K562 (cell line): ENCODE results near the gene C6orf47. TPM values are rescaled to one million over a fixed set of nuclear protein-coding genes. Genes with fewer than 3 reads are reported as not detected.
A peak's percentile ranks its signal among the peaks of the same experiment; 100 is the strongest.

Experiments
- BDP1 ChIP-seq: IDR thresholded peaks from 3 replicates; pipeline ENCODE4 v1.6.1; 2011; ENCODE audit not compliant: insufficient read length, insufficient read depth
- CC2D1A ChIP-seq: fragments of 450-650 bp; IDR thresholded peaks from 2 replicates; pipeline ENCODE4 v1.6.1; 2017; ENCODE audit warnings: mild to moderate bottlenecking
- CCNT2 ChIP-seq: IDR thresholded peaks from 2 replicates; pipeline ENCODE4 v1.6.1; 2011; ENCODE audit warnings: borderline replicate concordance, low read depth, mild to moderate bottlenecking, moderate library complexity, mixed read lengths, low read length; ENCODE audit not compliant: insufficient read length; ENCODE audit errors: extremely low read depth
- COPS2 ChIP-seq: fragments of 450-650 bp; conservative IDR thresholded peaks from 2 replicates; pipeline ENCODE4 v1.6.1; 2016; ENCODE audit warnings: mild to moderate bottlenecking, moderate library complexity
- ELF1 ChIP-seq: fragments of 200-800 bp; sonication (Bioruptor generic); IDR thresholded peaks from 2 replicates; pipeline ENCODE4 v1.6.1; 2016; ENCODE audit warnings: missing genetic modification characterization, missing compliant biosample characterization
- FOXK1 ChIP-seq: sonication (generic); formaldehyde crosslinking; IDR thresholded peaks from 2 replicates; pipeline ENCODE4 v1.8.0; 2022; ENCODE audit warnings: missing genetic modification reagents, mild to moderate bottlenecking, borderline replicate concordance
- KDM1A ChIP-seq, 2 experiments: fragments of 450-650 bp; IDR thresholded peaks; 2 replicates each; pipeline ENCODE4 v1.6.1; 2016; ENCODE audit warnings: mild to moderate bottlenecking in 2 of 2
- NR3C1 ChIP-seq: sonication (generic); formaldehyde crosslinking; IDR thresholded peaks from 2 replicates; pipeline ENCODE4 v1.8.1; 2022; ENCODE audit warnings: missing genetic modification reagents
- PTRF ChIP-seq: fragments of 450-650 bp; IDR thresholded peaks from 2 replicates; pipeline ENCODE4 v1.6.1; 2016; ENCODE audit warnings: mild to moderate bottlenecking, missing genetic modification characterization, missing compliant biosample characterization
- RBFOX2 ChIP-seq: fragments of 200-400 bp; formaldehyde crosslinking; IDR thresholded peaks from 2 replicates; pipeline ENCODE4 v1.6.1; 2017; ENCODE audit warnings: low read depth, mild to moderate bottlenecking, low read length, moderate library complexity
- SIRT6 ChIP-seq: IDR thresholded peaks from one replicate; pipeline ENCODE4 v1.6.1; 2012; ENCODE audit warnings: low read depth, mild to moderate bottlenecking, control low read depth, inconsistent platforms, low read length, moderate library complexity
- SMARCE1 ChIP-seq: fragments of 450-650 bp; IDR thresholded peaks from 2 replicates; pipeline ENCODE4 v1.7.1; 2016; ENCODE audit warnings: mild to moderate bottlenecking
- SREBF1 ChIP-seq: fragments of 150-350 bp; IDR thresholded peaks from 2 replicates; pipeline ENCODE4 v1.6.1; 2014; ENCODE audit warnings: antibody characterized with exemption, low read depth, low read length, borderline replicate concordance
- TCF7L2 ChIP-seq: fragments of 150-350 bp; IDR thresholded peaks from 2 replicates; pipeline ENCODE4 v1.6.1; 2016; ENCODE audit warnings: low read depth, mild to moderate bottlenecking, low read length, moderate library complexity
- ZNF57 ChIP-seq: fragments of 450-650 bp; formaldehyde crosslinking; IDR thresholded peaks from 2 replicates; pipeline ENCODE4 v1.4.0; 2020; ENCODE audit warnings: mild to moderate bottlenecking, moderate library complexity
- polyA plus RNA-seq, 8 experiments: library from polyadenylated mRNA; depleted of rRNA in 4 of 8; stranded (reverse) in 5 of 8; unstranded in 3 of 8; fragments of >200 nt; fragmentation: Nextera tagmentation in 2 of 8; fragmentation: Illumina TruSeq in 1 of 8; extraction: Ambion mirVana in 2 of 8; extraction: Trizol in 1 of 8; gene quantifications; 2 replicates each; pipeline versions ENCODE4 v1.2.1 to v1.2.3, GENCODE V29; 2011 to 2014; ENCODE audit warnings: inconsistent platforms in 1 of 8, missing spikeins in 1 of 8
- total RNA-seq, 7 experiments: library from RNA; depleted of rRNA in 6 of 7; stranded (reverse); fragments of >200 nt in 6 of 7; fragmentation: Illumina TruSeq in 2 of 7; extraction: Trizol in 2 of 7; gene quantifications; 2 replicates each; pipeline versions ENCODE4 v1.2.1 to v1.2.3, GENCODE V29; 2011 to 2021; ENCODE audit warnings: low replicate concordance in 1 of 7
- TF ChIP-seq, protein P1 (sequence below): fragments of 150-350 bp; IDR thresholded peaks from 2 replicates; pipeline ENCODE4 v1.6.1; 2014; ENCODE audit warnings: low read depth, mild to moderate bottlenecking, low read length, borderline replicate concordance
- TF ChIP-seq, protein P2 (sequence below): IDR thresholded peaks from 2 replicates; pipeline ENCODE4 v1.6.1; 2011; ENCODE audit not compliant: insufficient read length; ENCODE audit errors: extremely low read depth
- TF ChIP-seq, protein P3 (sequence below): fragments of 250-450 bp; sonication (Bioruptor Pico); IDR thresholded peaks from 2 replicates; pipeline ENCODE4 v1.9.0; 2021; ENCODE audit warnings: mild to moderate bottlenecking, inconsistent platforms
- TF ChIP-seq, protein P4 (sequence below): fragments of 450-650 bp; IDR thresholded peaks from 2 replicates; pipeline ENCODE4 v1.6.1; 2014; ENCODE audit warnings: low read depth, mild to moderate bottlenecking, moderate library complexity, borderline replicate concordance

Gene C6orf47
- total and polyA plus RNA-seq, 9 of the 15 experiments (the other 6 are each of a cell fraction or from before 2014, with no cell fraction given) = 0.14 to 43.8 (median 27.0) TPM

- peak; percentile 96 for TF ChIP-seq RBFOX2
- no peak for TF ChIP-seq BDP1
- TF ChIP-seq, protein P1, sequence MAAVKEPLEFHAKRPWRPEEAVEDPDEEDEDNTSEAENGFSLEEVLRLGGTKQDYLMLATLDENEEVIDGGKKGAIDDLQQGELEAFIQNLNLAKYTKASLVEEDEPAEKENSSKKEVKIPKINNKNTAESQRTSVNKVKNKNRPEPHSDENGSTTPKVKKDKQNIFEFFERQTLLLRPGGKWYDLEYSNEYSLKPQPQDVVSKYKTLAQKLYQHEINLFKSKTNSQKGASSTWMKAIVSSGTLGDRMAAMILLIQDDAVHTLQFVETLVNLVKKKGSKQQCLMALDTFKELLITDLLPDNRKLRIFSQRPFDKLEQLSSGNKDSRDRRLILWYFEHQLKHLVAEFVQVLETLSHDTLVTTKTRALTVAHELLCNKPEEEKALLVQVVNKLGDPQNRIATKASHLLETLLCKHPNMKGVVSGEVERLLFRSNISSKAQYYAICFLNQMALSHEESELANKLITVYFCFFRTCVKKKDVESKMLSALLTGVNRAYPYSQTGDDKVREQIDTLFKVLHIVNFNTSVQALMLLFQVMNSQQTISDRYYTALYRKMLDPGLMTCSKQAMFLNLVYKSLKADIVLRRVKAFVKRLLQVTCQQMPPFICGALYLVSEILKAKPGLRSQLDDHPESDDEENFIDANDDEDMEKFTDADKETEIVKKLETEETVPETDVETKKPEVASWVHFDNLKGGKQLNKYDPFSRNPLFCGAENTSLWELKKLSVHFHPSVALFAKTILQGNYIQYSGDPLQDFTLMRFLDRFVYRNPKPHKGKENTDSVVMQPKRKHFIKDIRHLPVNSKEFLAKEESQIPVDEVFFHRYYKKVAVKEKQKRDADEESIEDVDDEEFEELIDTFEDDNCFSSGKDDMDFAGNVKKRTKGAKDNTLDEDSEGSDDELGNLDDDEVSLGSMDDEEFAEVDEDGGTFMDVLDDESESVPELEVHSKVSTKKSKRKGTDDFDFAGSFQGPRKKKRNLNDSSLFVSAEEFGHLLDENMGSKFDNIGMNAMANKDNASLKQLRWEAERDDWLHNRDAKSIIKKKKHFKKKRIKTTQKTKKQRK = no peak
- TF ChIP-seq PTRF (tag) = no peak
- TF ChIP-seq KDM1A (IDR thresholded peaks at IDR 0.05) = no peak
- TF ChIP-seq, protein P2, sequence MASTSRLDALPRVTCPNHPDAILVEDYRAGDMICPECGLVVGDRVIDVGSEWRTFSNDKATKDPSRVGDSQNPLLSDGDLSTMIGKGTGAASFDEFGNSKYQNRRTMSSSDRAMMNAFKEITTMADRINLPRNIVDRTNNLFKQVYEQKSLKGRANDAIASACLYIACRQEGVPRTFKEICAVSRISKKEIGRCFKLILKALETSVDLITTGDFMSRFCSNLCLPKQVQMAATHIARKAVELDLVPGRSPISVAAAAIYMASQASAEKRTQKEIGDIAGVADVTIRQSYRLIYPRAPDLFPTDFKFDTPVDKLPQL = no peak
- no peak for TF ChIP-seq TCF7L2
- no peak for TF ChIP-seq FOXK1 (CRISPR knock-in tag)
- TF ChIP-seq, protein P3, sequence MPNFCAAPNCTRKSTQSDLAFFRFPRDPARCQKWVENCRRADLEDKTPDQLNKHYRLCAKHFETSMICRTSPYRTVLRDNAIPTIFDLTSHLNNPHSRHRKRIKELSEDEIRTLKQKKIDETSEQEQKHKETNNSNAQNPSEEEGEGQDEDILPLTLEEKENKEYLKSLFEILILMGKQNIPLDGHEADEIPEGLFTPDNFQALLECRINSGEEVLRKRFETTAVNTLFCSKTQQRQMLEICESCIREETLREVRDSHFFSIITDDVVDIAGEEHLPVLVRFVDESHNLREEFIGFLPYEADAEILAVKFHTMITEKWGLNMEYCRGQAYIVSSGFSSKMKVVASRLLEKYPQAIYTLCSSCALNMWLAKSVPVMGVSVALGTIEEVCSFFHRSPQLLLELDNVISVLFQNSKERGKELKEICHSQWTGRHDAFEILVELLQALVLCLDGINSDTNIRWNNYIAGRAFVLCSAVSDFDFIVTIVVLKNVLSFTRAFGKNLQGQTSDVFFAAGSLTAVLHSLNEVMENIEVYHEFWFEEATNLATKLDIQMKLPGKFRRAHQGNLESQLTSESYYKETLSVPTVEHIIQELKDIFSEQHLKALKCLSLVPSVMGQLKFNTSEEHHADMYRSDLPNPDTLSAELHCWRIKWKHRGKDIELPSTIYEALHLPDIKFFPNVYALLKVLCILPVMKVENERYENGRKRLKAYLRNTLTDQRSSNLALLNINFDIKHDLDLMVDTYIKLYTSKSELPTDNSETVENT (CRISPR knock-in tag) = peak; percentile 93
- TF ChIP-seq, protein P4, sequence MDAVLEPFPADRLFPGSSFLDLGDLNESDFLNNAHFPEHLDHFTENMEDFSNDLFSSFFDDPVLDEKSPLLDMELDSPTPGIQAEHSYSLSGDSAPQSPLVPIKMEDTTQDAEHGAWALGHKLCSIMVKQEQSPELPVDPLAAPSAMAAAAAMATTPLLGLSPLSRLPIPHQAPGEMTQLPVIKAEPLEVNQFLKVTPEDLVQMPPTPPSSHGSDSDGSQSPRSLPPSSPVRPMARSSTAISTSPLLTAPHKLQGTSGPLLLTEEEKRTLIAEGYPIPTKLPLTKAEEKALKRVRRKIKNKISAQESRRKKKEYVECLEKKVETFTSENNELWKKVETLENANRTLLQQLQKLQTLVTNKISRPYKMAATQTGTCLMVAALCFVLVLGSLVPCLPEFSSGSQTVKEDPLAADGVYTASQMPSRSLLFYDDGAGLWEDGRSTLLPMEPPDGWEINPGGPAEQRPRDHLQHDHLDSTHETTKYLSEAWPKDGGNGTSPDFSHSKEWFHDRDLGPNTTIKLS = 0 out of 2 replicates have a peak, but pooled peaks have one; percentile 31
- TF ChIP-seq ZNF57 (CRISPR knock-in tag) = no peak
- peak; percentile 24; the same call in 1 of the 2 replicates for TF ChIP-seq CC2D1A
- TF ChIP-seq SREBF1 = 0 out of 2 replicates have a peak, but pooled peaks have one; percentile 55
- no peak for TF ChIP-seq ELF1 (tag)
- TF ChIP-seq SMARCE1 = no peak; the same call in none of the 2 replicates
- TF ChIP-seq CCNT2 = no peak
- no peak for TF ChIP-seq COPS2
- no peak for TF ChIP-seq SIRT6
- no peak for TF ChIP-seq NR3C1
Measured at GRCh38 chr6:31660381-31661261, at the start of gene C6orf47 (continued).
